H9 (cell line): Measurements from ENCODE around the gene CYP2S1. TPM values are rescaled to one million over a fixed set of nuclear protein-coding genes. Genes with fewer than 3 reads are reported as not detected.
A peak's percentile ranks its signal among the peaks of the same experiment; 100 is the strongest.

Experiments
- DNase-seq: peaks from one replicate; pipeline ENCODE4 v3.0.0-alpha.2; 2017
- H2AFZ ChIP-seq: one replicate; pipeline ENCODE4 v1.6.1; 2013; ENCODE audit warnings: mild to moderate bottlenecking, low read length, control low read depth, moderate library complexity
- H2AK5ac ChIP-seq: 2 replicates; pipeline ENCODE4 v1.6.1; 2013; ENCODE audit warnings: low read length, control low read depth, mixed read lengths; ENCODE audit not compliant: insufficient read length
- H2BK120ac ChIP-seq: one replicate; pipeline ENCODE4 v1.6.1; 2013; ENCODE audit warnings: low read depth, mild to moderate bottlenecking, low read length, control low read depth, inconsistent platforms; ENCODE audit not compliant: poor library complexity, severe bottlenecking
- H2BK12ac ChIP-seq: 2 replicates; pipeline ENCODE4 v1.6.1; 2013; ENCODE audit warnings: low read length, control low read depth, mixed read lengths, low read depth; ENCODE audit not compliant: insufficient read length
- H2BK15ac ChIP-seq: 2 replicates; pipeline ENCODE4 v1.6.1; 2013; ENCODE audit warnings: low read depth, low read length, control low read depth
- H2BK20ac ChIP-seq: one replicate; pipeline ENCODE4 v1.6.1; 2013; ENCODE audit warnings: low read depth, mild to moderate bottlenecking, low read length, control low read depth, inconsistent platforms; ENCODE audit not compliant: poor library complexity, severe bottlenecking
- H2BK5ac ChIP-seq: 2 replicates; pipeline ENCODE4 v1.6.1; 2013; ENCODE audit warnings: low read length, control low read depth, mixed read lengths; ENCODE audit not compliant: insufficient read length
- H3K14ac ChIP-seq: 2 replicates; pipeline ENCODE4 v1.6.1; 2013; ENCODE audit warnings: low read length, control low read depth; ENCODE audit not compliant: insufficient read depth
- H3K18ac ChIP-seq: 2 replicates; pipeline ENCODE4 v1.6.1; 2013; ENCODE audit warnings: low read depth, mild to moderate bottlenecking, mixed read lengths, low read length, control low read depth; ENCODE audit not compliant: insufficient read length
- H3K23ac ChIP-seq: 2 replicates; pipeline ENCODE4 v1.6.1; 2013; ENCODE audit warnings: low read length, control low read depth, mixed read lengths, low read depth; ENCODE audit not compliant: insufficient read length
- H3K23me2 ChIP-seq: 2 replicates; pipeline ENCODE4 v1.6.1; 2013; ENCODE audit warnings: low read depth, mild to moderate bottlenecking, mixed read lengths, low read length, control low read depth; ENCODE audit not compliant: insufficient read length, poor library complexity, severe bottlenecking
- H3K27ac ChIP-seq: 2 replicates; pipeline ENCODE4 v1.5.1; 2013; ENCODE audit warnings: low read length, control low read depth, mixed read lengths, low read depth; ENCODE audit not compliant: insufficient read length
- H3K27me3 ChIP-seq: 2 replicates; pipeline ENCODE4 v1.6.1; 2013; ENCODE audit warnings: low read length, control low read depth, inconsistent platforms; ENCODE audit not compliant: insufficient read depth
- H3K4ac ChIP-seq: 2 replicates; pipeline ENCODE4 v1.6.1; 2013; ENCODE audit warnings: low read depth, mild to moderate bottlenecking, control low read depth, inconsistent platforms, low read length, moderate library complexity
- H3K4me1 ChIP-seq: 2 replicates; pipeline ENCODE4 v1.6.1; 2013; ENCODE audit warnings: low read length, control low read depth, inconsistent platforms; ENCODE audit not compliant: insufficient read depth
- H3K4me2 ChIP-seq: 2 replicates; pipeline ENCODE4 v1.6.1; 2013; ENCODE audit warnings: low read length, control low read depth, mixed read lengths; ENCODE audit not compliant: insufficient read length, insufficient read depth
- H3K56ac ChIP-seq: 2 replicates; pipeline ENCODE4 v1.6.1; 2013; ENCODE audit warnings: low read depth, mild to moderate bottlenecking, mixed read lengths, low read length, control low read depth; ENCODE audit not compliant: insufficient read length
- H3K79me1 ChIP-seq: 2 replicates; pipeline ENCODE4 v1.6.1; 2013; ENCODE audit warnings: low read depth, mild to moderate bottlenecking, moderate library complexity, low read length, control low read depth, inconsistent platforms; ENCODE audit not compliant: insufficient read depth, poor library complexity, severe bottlenecking
- H3K79me2 ChIP-seq: 2 replicates; pipeline ENCODE4 v1.6.1; 2013; ENCODE audit warnings: low read length, control low read depth, inconsistent platforms; ENCODE audit not compliant: insufficient read depth
- H3K9ac ChIP-seq: 2 replicates; pipeline ENCODE4 v1.6.1; 2013; ENCODE audit warnings: low read length, control low read depth, mixed read lengths; ENCODE audit not compliant: insufficient read length; ENCODE audit errors: extremely low read depth
- H3K9me3 ChIP-seq: one replicate; pipeline ENCODE4 v1.6.1; 2013; ENCODE audit warnings: low read depth, low read length, inconsistent platforms; ENCODE audit not compliant: control insufficient read depth
- H3T11ph ChIP-seq: one replicate; pipeline ENCODE4 v1.6.1; 2013; ENCODE audit warnings: mild to moderate bottlenecking, low read length, control low read depth, inconsistent platforms
- H4K20me1 ChIP-seq: one replicate; pipeline ENCODE4 v1.6.1; 2013; ENCODE audit not compliant: control insufficient read depth, insufficient read length, insufficient read depth
- H4K5ac ChIP-seq: 2 replicates; pipeline ENCODE4 v1.6.1; 2013; ENCODE audit warnings: low read depth, mild to moderate bottlenecking, mixed read lengths, low read length, control low read depth; ENCODE audit not compliant: insufficient read length
- H4K8ac ChIP-seq: replicated peaks from 2 replicates; pipeline ENCODE4 v1.6.1; 2013; ENCODE audit warnings: low read length, control low read depth, mixed read lengths, low read depth; ENCODE audit not compliant: insufficient read length
- H4K91ac ChIP-seq: 2 replicates; pipeline ENCODE4 v1.6.1; 2013; ENCODE audit warnings: low read depth, mild to moderate bottlenecking, moderate library complexity, mixed read lengths, low read length, control low read depth; ENCODE audit not compliant: insufficient read length
- H3K27ac Mint-ChIP-seq, 3 experiments: 2 replicates in 2 of 3; 3 replicates in 1 of 3; pipeline ENCODE4 v1.8.0; 2020 to 2021; ENCODE audit warnings: mixed read lengths in 3 of 3, mild to moderate bottlenecking in 1 of 3, moderate library complexity in 1 of 3
- H3K27me3 Mint-ChIP-seq: 2 replicates; pipeline ENCODE4 v1.8.0; 2021; ENCODE audit warnings: low read depth, mild to moderate bottlenecking, moderate library complexity, mixed read lengths
- H3K36me3 Mint-ChIP-seq, 3 experiments: 2 replicates in 2 of 3; 3 replicates in 1 of 3; pipeline ENCODE4 v1.8.0; 2020 to 2021; ENCODE audit warnings: low read depth in 3 of 3, mixed read lengths in 3 of 3; ENCODE audit not compliant: insufficient read depth in 1 of 3
- H3K4me1 Mint-ChIP-seq, 2 experiments: 2 replicates each; pipeline ENCODE4 v1.8.0; 2020; ENCODE audit warnings: mixed read lengths in 2 of 2
- H3K4me3 Mint-ChIP-seq, 2 experiments: 2 replicates in 1 of 2; 3 replicates in 1 of 2; pipeline ENCODE4 v1.8.0; 2020 to 2021; ENCODE audit warnings: mild to moderate bottlenecking in 2 of 2, mixed read lengths in 2 of 2, moderate library complexity in 1 of 2
- H3K9me3 Mint-ChIP-seq, 2 experiments: 2 replicates in 1 of 2; 3 replicates in 1 of 2; pipeline ENCODE4 v1.8.0; 2020; ENCODE audit warnings: mild to moderate bottlenecking in 2 of 2, mixed read lengths in 2 of 2, moderate library complexity in 1 of 2
- WGBS: extraction: QIAGEN DNeasy Blood & Tissue Kit; methylation state at CpG from one replicate; pipeline ENCODE4 v1.1.7; 2013; ENCODE audit warnings: missing lambda C conversion rate, low lambda C conversion rate, mixed read lengths; ENCODE audit not compliant: insufficient read length; ENCODE audit errors: extremely low coverage; 5-methylcytosine and 5-hydroxymethylcytosine counted together
- total RNA-seq: library from RNA; stranded (reverse); gene quantifications from 2 replicates; pipeline ENCODE4 v1.2.1, GENCODE V29; 2021
- TF ChIP-seq, protein P1 (sequence below): fragments of 200-600 bp; sonication (generic); conservative IDR thresholded peaks from 3 replicates; pipeline ENCODE4 v1.8.0; 2021; ENCODE audit warnings: antibody characterized with exemption, mild to moderate bottlenecking

Gene CYP2S1
- total RNA-seq, 1 experiment from 2014 or later, result 159 TPM

DNA sequence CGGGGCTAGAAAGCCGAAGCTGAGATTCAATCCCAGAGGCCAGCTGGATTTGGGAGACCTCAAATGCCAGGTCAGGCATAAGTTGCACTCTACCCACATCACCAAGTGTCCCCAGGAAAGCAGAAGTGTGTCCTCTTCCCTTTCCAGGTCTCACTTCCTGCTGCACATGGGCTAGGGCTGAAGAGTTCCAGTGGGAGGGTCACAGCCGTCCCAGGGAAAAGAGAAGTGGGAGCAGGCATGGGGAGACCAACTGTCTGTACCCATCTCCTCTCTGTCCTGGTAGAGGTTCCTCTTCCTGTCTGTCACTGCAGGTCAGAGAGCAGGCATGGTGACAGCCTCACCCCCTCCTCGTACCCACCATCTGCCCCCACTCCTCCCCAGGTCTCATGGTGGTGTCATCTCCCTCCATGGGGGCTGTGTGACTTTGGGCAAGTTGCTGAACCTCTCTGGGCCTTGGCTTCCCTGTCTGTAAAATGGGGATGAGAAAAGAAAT lies 40.8 kb downstream of the CYP2S1 start:
- Histone ChIP-seq H4K91ac (no peak overlapping the region), H3K23ac (no peak overlapping the region), H4K20me1 (no peaks in the 10 kb centered on the region), H3K23me2 (no peaks in the 10 kb centered on the region), H3K27ac (no peak overlapping the region), H3K79me2 (no peaks in the 10 kb centered on the region; the same call in 1 of the 2 replicates), H3K9me3 (no peaks in the 10 kb centered on the region), H2BK12ac (no peak overlapping the region), H3K4ac (no peak overlapping the region), H3K18ac (no peak overlapping the region), H2AK5ac (no peak overlapping the region), H3K27me3 (no peaks in the 10 kb centered on the region), H2BK5ac (no peak overlapping the region), H3K79me1 (no peaks in the 10 kb centered on the region), H2BK120ac (no peak overlapping the region), H3K14ac (no peak overlapping the region), H3T11ph (no peak overlapping the region), H3K9ac (no peak overlapping the region), H4K5ac (no peak overlapping the region), H3K4me2 (no peak overlapping the region), H4K8ac (no peak overlapping the region), H2AFZ (no peak overlapping the region), H2BK20ac (no peak overlapping the region), H3K56ac (no peak overlapping the region), H3K4me1 (no peaks in the 10 kb centered on the region), H2BK15ac (no peak overlapping the region)
- TF ChIP-seq, protein P1, sequence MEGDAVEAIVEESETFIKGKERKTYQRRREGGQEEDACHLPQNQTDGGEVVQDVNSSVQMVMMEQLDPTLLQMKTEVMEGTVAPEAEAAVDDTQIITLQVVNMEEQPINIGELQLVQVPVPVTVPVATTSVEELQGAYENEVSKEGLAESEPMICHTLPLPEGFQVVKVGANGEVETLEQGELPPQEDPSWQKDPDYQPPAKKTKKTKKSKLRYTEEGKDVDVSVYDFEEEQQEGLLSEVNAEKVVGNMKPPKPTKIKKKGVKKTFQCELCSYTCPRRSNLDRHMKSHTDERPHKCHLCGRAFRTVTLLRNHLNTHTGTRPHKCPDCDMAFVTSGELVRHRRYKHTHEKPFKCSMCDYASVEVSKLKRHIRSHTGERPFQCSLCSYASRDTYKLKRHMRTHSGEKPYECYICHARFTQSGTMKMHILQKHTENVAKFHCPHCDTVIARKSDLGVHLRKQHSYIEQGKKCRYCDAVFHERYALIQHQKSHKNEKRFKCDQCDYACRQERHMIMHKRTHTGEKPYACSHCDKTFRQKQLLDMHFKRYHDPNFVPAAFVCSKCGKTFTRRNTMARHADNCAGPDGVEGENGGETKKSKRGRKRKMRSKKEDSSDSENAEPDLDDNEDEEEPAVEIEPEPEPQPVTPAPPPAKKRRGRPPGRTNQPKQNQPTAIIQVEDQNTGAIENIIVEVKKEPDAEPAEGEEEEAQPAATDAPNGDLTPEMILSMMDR, result no peak
- no CpG with 5 or more reads among the region's 4 CpGs for WGBS
- Mint-ChIP-seq H3K27ac (peak overlapping the region in 2 of 3 experiments; percentile 34 to 86; a peak in 3 of 7 replicates), H3K9me3 (no peaks in the 10 kb centered on the region), H3K4me3 (no peak overlapping the region), H3K4me1 (no peaks in the 10 kb centered on the region), H3K27me3 (no peaks in the 10 kb centered on the region), H3K36me3 (peaks cover 0 to 19% (median 5%) of the 10 kb centered on the region in 3 experiments; a peak in 6 of 7 replicates)
- DNase-seq, result no peak
